ENCODE results near the gene LRRC47. TPM values are rescaled to one million over a fixed set of nuclear protein-coding genes. Genes with fewer than 3 reads are reported as not detected.

Gene LRRC47
- polyA plus RNA-seq, 1 donor from 2014 or later = 59.2 TPM

DNA sequence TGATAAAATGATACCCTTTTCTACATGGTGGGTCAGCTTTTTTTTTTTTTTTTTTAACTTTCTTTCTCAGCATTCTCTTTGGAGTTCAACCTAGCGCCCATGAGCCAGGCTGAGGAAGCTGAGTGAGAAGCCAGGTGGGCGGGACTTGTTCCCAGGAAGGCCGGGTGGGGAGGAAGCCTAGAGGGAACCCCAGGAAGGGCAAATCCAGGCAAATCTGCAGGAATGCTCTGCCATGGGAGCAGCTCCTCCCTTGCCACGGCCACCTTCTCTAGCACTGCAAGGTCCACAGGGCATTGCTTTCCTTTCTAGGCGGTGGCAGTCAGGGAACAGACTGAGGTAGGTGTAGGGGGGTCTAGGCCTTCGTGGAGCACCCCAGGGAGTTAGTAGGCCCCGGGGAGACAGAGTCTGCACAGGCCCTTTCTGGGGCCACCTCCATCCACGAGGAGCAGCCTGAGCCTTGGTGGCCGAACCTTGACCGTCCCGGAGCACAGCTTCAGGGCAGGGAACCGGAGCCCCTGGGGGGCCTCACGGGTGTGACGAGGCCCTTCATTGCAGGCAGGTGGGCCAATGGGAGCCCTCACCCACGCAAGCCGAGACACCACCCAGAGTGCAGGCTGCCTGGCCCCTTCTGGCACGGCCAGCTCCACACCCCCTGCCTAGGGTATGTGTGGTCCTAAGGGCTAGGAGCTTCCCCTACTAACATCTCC is 62.3 kb downstream of the LRRC47 start:
- TF ChIP-seq RAD21 (conservative IDR thresholded peaks at IDR 0.05) = no peak
- no peak for TF ChIP-seq POLR2AphosphoS5 (IDR thresholded peaks at IDR 0.05)
- TF ChIP-seq, protein P1, sequence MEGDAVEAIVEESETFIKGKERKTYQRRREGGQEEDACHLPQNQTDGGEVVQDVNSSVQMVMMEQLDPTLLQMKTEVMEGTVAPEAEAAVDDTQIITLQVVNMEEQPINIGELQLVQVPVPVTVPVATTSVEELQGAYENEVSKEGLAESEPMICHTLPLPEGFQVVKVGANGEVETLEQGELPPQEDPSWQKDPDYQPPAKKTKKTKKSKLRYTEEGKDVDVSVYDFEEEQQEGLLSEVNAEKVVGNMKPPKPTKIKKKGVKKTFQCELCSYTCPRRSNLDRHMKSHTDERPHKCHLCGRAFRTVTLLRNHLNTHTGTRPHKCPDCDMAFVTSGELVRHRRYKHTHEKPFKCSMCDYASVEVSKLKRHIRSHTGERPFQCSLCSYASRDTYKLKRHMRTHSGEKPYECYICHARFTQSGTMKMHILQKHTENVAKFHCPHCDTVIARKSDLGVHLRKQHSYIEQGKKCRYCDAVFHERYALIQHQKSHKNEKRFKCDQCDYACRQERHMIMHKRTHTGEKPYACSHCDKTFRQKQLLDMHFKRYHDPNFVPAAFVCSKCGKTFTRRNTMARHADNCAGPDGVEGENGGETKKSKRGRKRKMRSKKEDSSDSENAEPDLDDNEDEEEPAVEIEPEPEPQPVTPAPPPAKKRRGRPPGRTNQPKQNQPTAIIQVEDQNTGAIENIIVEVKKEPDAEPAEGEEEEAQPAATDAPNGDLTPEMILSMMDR (IDR thresholded peaks at IDR 0.05; ENCODE audit: poor library complexity, severe bottlenecking) = no peak
- TF ChIP-seq TAF1 (IDR thresholded peaks at IDR 0.05; ENCODE audit: low read depth) = no peak
- no peak for TF ChIP-seq EZH2 (IDR thresholded peaks at IDR 0.05; ENCODE audit: borderline replicate concordance, insufficient read depth, low read length, poor library complexity, severe bottlenecking)
- TF ChIP-seq EP300 (conservative IDR thresholded peaks at IDR 0.05; ENCODE audit: poor library complexity, severe bottlenecking) = no peak
- no peak for TF ChIP-seq MXI1 (conservative IDR thresholded peaks at IDR 0.05; ENCODE audit: poor library complexity, severe bottlenecking)
- TF ChIP-seq SMC3 (conservative IDR thresholded peaks at IDR 0.05; ENCODE audit: poor library complexity) = no peak
- TF ChIP-seq, protein P2, sequence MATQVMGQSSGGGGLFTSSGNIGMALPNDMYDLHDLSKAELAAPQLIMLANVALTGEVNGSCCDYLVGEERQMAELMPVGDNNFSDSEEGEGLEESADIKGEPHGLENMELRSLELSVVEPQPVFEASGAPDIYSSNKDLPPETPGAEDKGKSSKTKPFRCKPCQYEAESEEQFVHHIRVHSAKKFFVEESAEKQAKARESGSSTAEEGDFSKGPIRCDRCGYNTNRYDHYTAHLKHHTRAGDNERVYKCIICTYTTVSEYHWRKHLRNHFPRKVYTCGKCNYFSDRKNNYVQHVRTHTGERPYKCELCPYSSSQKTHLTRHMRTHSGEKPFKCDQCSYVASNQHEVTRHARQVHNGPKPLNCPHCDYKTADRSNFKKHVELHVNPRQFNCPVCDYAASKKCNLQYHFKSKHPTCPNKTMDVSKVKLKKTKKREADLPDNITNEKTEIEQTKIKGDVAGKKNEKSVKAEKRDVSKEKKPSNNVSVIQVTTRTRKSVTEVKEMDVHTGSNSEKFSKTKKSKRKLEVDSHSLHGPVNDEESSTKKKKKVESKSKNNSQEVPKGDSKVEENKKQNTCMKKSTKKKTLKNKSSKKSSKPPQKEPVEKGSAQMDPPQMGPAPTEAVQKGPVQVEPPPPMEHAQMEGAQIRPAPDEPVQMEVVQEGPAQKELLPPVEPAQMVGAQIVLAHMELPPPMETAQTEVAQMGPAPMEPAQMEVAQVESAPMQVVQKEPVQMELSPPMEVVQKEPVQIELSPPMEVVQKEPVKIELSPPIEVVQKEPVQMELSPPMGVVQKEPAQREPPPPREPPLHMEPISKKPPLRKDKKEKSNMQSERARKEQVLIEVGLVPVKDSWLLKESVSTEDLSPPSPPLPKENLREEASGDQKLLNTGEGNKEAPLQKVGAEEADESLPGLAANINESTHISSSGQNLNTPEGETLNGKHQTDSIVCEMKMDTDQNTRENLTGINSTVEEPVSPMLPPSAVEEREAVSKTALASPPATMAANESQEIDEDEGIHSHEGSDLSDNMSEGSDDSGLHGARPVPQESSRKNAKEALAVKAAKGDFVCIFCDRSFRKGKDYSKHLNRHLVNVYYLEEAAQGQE (IDR thresholded peaks at IDR 0.05; ENCODE audit: borderline replicate concordance) = no peak
- H2AFZ ChIP-seq (ENCODE audit: low read depth, low read length) = no peak overlapping the region
- no peaks in the 10 kb centered on the region for H4K20me1 ChIP-seq (ENCODE audit: insufficient read depth)
- H3K79me2 ChIP-seq (replicated peaks; ENCODE audit: insufficient read depth, low read length) = no peaks in the 10 kb centered on the region
- no peaks in the 10 kb centered on the region for H3F3A ChIP-seq (ENCODE audit: insufficient read depth, low read length, poor library complexity, severe bottlenecking)
- H3K36me3 ChIP-seq (ENCODE audit: insufficient read depth, low read length) = no peaks in the 10 kb centered on the region
- no peak overlapping the region for H3K4me3 ChIP-seq (ENCODE audit: low read length)
- H3K9me3 ChIP-seq (ENCODE audit: low read length) = no peaks in the 10 kb centered on the region
- no peaks in the 10 kb centered on the region for H3K9me2 ChIP-seq (ENCODE audit: insufficient read depth, low read length)
- no peak overlapping the region for H3K9ac ChIP-seq (ENCODE audit: low read length)
- H3K27me3 ChIP-seq (ENCODE audit: insufficient read depth, low read depth, low read length) = no peaks in the 10 kb centered on the region
- H3K27ac ChIP-seq (ENCODE audit: low read length) = no peak overlapping the region
- no peak overlapping the region for H3K4me2 ChIP-seq (ENCODE audit: low read length)

DNA sequence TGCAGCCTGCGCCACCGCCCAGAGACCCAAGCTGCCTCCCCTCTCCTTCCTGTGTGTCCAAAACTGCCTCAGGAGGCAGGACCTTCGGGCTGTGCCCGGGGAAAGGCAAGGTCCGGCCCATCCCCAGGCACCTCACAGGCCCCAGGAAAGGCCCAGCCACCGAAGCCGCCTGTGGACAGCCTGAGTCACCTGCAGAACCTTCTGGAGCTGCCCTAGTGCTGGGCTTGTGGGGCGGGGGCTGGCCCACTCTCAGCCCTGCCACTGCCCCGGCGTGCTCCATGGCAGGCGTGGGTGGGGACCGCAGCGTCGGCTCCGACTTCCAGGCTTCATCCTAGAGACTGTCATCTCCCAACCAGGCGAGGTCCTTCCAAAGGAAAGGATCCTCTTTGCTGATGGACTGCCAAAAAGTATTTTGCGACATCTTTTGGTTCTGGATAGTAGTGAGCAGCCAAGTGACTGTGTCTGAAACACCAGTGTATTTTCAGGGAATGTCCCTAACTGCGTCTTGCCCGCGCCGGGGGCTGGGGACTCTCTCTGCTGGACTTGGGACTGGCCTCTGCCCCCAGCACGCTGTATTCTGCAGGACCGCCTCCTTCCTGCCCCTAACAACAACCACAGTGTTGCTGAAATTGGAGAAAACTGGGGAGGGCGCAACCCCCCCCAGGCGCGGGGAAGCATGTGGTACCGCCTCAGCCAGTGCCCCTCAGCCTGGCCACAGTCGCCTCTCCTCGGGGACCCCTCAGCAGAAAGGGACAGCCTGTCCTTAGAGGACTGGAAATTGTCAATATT is 63.0 kb downstream of the LRRC47 start:
- TF ChIP-seq MXI1 (conservative IDR thresholded peaks at IDR 0.05; ENCODE audit: poor library complexity, severe bottlenecking) = no peak
- no peak for TF ChIP-seq TAF1 (IDR thresholded peaks at IDR 0.05; ENCODE audit: low read depth)
- TF ChIP-seq SMC3 (conservative IDR thresholded peaks at IDR 0.05; ENCODE audit: poor library complexity) = no peak
- TF ChIP-seq, protein P1 (IDR thresholded peaks at IDR 0.05; ENCODE audit: poor library complexity, severe bottlenecking) = no peak
- no peak overlapping the region for H3K9ac ChIP-seq (ENCODE audit: low read length)
- H3K36me3 ChIP-seq (ENCODE audit: insufficient read depth, low read length) = no peaks in the 10 kb centered on the region
- no peaks in the 10 kb centered on the region for H3K9me2 ChIP-seq (ENCODE audit: insufficient read depth, low read length)
- H2AFZ ChIP-seq (ENCODE audit: low read depth, low read length) = no peak overlapping the region
- H3K9me3 ChIP-seq (ENCODE audit: low read length) = no peaks in the 10 kb centered on the region
- no peaks in the 10 kb centered on the region for H4K20me1 ChIP-seq (ENCODE audit: insufficient read depth)
- H3F3A ChIP-seq (ENCODE audit: insufficient read depth, low read length, poor library complexity, severe bottlenecking) = no peaks in the 10 kb centered on the region
- H3K4me2 ChIP-seq (ENCODE audit: low read length) = no peak overlapping the region
- no peak overlapping the region for H3K4me3 ChIP-seq (ENCODE audit: low read length)
- no peaks in the 10 kb centered on the region for H3K27me3 ChIP-seq (ENCODE audit: insufficient read depth, low read depth, low read length)
- no peak overlapping the region for H3K27ac ChIP-seq (ENCODE audit: low read length)
- no peaks in the 10 kb centered on the region for H3K79me2 ChIP-seq (replicated peaks; ENCODE audit: insufficient read depth, low read length)

All from neural cell (in vitro differentiated cells).